KMS-11 (cell line): Measurements from ENCODE around the gene AGBL3.

ENCODE experiments used
- H2AFZ ChIP-seq: fragments of 200-600 bp; sonication (generic); 2 replicates; pipeline ENCODE4 v1.6.1; 2016; ENCODE audit warnings: antibody characterized with exemption, mixed run types, low read depth
- H3K27ac ChIP-seq: fragments of 200-600 bp; sonication (generic); 2 replicates; pipeline ENCODE4 v1.6.1; 2016; ENCODE audit warnings: mild to moderate bottlenecking, mixed run types
- H3K27me3 ChIP-seq: fragments of 200-600 bp; sonication (generic); 2 replicates; pipeline ENCODE4 v1.6.1; 2017; ENCODE audit warnings: mild to moderate bottlenecking, low read depth, mixed run types, moderate library complexity; ENCODE audit not compliant: insufficient read depth
- H3K36me3 ChIP-seq: fragments of 200-600 bp; sonication (generic); 2 replicates; pipeline ENCODE4 v1.6.1; 2017; ENCODE audit warnings: mild to moderate bottlenecking, mixed run types; ENCODE audit not compliant: insufficient read depth
- H3K4me1 ChIP-seq: fragments of 200-600 bp; sonication (generic); 2 replicates; pipeline ENCODE4 v1.6.1; 2016; ENCODE audit warnings: mild to moderate bottlenecking, low read depth, mixed run types; ENCODE audit not compliant: poor library complexity, severe bottlenecking
- H3K4me2 ChIP-seq: fragments of 200-600 bp; sonication (generic); 2 replicates; pipeline ENCODE4 v1.7.0; 2016; ENCODE audit warnings: mild to moderate bottlenecking, mixed run types
- H3K4me3 ChIP-seq: fragments of 200-600 bp; sonication (generic); IDR thresholded peaks from 2 replicates; pipeline ENCODE4 v1.6.1; 2017; ENCODE audit warnings: low read depth, low read length, mixed read lengths; ENCODE audit not compliant: insufficient read depth
- H3K79me2 ChIP-seq: fragments of 200-600 bp; sonication (generic); 2 replicates; pipeline ENCODE4 v1.6.1; 2016; ENCODE audit warnings: low read depth, mixed run types; ENCODE audit not compliant: insufficient read depth
- H3K9ac ChIP-seq: fragments of 200-600 bp; sonication (generic); 2 replicates; pipeline ENCODE4 v1.6.1; 2016; ENCODE audit warnings: mild to moderate bottlenecking, mixed run types
- H4K20me1 ChIP-seq: fragments of 200-600 bp; sonication (generic); 2 replicates; pipeline ENCODE4 v1.6.1; 2016; ENCODE audit warnings: mild to moderate bottlenecking, mixed run types; ENCODE audit not compliant: insufficient read depth
- TF ChIP-seq, protein P1 (sequence below): fragments of 200-600 bp; sonication (generic); conservative IDR thresholded peaks from 2 replicates; pipeline ENCODE4 v1.6.1; 2017; ENCODE audit warnings: low read depth, mild to moderate bottlenecking, antibody characterized with exemption, low read length, moderate library complexity, mixed read lengths

The AGBL3 gene

DNA sequence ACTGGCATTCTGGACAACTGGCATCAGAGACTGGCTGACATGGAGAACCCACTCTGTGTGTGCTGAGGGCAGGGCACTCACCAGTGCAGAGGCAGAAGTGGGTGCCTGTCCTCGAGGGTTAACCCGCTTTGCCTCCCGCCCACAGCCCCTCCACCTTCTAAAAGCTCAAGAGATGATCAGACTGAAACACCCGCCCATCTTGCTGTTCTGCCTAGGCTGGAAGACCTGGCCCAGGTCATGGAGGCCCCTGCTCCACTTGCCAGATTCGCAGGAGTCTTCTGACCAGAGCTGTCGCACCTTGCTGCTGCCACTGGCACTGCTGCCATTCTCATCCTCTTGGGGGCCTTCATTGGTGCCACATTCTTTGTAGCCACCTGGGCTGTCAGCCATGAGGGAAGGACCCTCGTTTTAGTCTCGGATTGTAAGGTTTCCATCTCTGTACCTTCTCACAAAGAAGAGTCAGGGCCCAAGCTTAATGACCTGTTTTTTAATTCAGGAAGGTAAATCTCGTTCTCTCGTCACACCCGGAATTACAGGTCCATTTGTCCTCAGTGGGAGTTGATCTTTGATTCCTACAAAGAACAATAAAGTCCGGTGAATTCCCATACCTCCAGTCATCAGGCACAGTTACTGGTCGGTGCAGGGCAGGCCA, 182.3 kb downstream of the AGBL3 start:
- Histone ChIP-seq H3K36me3 (peaks cover 7% of the 10 kb centered on the region; the same call in 1 of the 2 replicates), H3K9ac (peak overlapping the region; percentile 90; the same call in 1 of the 2 replicates), H2AFZ (no peak overlapping the region), H3K79me2 (peaks cover 30% of the 10 kb centered on the region), H3K27ac (peak overlapping the region; percentile 84), H3K27me3 (no peaks in the 10 kb centered on the region), H3K4me2 (peak overlapping the region; percentile 65), H4K20me1 (no peaks in the 10 kb centered on the region), H3K4me1 (peaks cover 35% of the 10 kb centered on the region), H3K4me3 (no peak overlapping the region)
- TF ChIP-seq, protein P1, sequence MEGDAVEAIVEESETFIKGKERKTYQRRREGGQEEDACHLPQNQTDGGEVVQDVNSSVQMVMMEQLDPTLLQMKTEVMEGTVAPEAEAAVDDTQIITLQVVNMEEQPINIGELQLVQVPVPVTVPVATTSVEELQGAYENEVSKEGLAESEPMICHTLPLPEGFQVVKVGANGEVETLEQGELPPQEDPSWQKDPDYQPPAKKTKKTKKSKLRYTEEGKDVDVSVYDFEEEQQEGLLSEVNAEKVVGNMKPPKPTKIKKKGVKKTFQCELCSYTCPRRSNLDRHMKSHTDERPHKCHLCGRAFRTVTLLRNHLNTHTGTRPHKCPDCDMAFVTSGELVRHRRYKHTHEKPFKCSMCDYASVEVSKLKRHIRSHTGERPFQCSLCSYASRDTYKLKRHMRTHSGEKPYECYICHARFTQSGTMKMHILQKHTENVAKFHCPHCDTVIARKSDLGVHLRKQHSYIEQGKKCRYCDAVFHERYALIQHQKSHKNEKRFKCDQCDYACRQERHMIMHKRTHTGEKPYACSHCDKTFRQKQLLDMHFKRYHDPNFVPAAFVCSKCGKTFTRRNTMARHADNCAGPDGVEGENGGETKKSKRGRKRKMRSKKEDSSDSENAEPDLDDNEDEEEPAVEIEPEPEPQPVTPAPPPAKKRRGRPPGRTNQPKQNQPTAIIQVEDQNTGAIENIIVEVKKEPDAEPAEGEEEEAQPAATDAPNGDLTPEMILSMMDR, result no peak

GRCh38 chr7:135169141-135169963, 183.0 kb downstream of the AGBL3 start:
- no peaks in the 10 kb centered on the region for H3K27me3 ChIP-seq
- peaks cover 30% of the 10 kb centered on the region for H3K79me2 ChIP-seq
- H4K20me1 ChIP-seq, result no peaks in the 10 kb centered on the region
- H3K36me3 ChIP-seq, result peaks cover 7% of the 10 kb centered on the region; the same call in 1 of the 2 replicates
- peaks cover 28% of the 10 kb centered on the region for H3K4me1 ChIP-seq
- peak overlapping the region; percentile 65 for H3K4me2 ChIP-seq
- H3K27ac ChIP-seq, result peak overlapping the region; percentile 84
- H3K4me3 ChIP-seq, result peak overlapping the region; percentile 65
- H2AFZ ChIP-seq, result peak overlapping the region; percentile 86; the same call in 1 of the 2 replicates
- H3K9ac ChIP-seq, result peak overlapping the region; percentile 90
- TF ChIP-seq, protein P1, result peak; percentile 87

- Histone ChIP-seq H3K4me1 (peaks cover 28% of the 10 kb centered on the region), H3K36me3 (peaks cover 7% of the 10 kb centered on the region; the same call in 1 of the 2 replicates), H4K20me1 (no peaks in the 10 kb centered on the region), H3K4me3 (peak overlapping the region; percentile 65), H3K27me3 (no peaks in the 10 kb centered on the region), H3K79me2 (peaks cover 30% of the 10 kb centered on the region), H3K4me2 (peak overlapping the region; percentile 65), H3K9ac (peak overlapping the region; percentile 90), H2AFZ (peak overlapping the region; percentile 86), H3K27ac (peak overlapping the region; percentile 84)
- TF ChIP-seq, protein P1, result no peak
Observed at GRCh38 chr7:135169964-135170273, 183.6 kb downstream of the AGBL3 start.

DNA sequence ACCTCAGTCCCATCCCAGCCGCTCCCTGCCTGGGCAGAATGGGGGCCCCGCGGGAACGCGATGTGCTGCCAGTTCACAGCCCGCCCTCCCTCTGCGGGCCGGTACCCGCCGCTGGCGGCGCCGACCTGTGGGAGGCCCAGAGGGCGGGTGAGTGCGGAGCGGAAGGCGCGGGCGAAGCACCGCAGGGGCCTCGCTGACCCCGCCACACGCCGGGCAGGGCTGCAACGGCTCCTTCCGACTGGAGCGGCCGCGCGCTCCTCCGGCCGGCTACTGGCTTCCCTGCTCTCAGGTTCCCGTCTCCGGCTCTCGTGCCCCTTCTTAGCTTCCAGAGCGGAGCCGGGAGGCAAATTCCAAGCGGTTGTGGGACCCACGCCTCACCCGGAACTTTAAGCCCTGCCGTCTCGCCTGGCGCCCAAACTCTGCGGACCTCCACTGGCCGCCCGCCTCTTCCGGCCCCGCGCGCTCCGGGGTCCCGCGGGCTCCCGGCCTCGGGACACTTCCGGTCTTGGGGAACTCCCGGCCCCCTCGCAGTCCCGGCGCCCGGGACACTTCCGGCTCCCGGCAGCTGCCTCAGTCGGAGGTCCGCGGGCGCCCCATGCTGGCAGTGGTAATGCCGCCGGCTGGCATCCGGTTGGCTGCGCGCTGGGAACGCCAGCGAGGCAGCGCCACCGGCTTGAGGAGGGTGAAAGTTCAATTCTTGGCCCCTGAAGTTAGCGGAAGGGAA, 184.1 kb downstream of the AGBL3 start, which contains the start of gene CYREN:
TSS of gene CYREN (minus strand) at position 434 of the 724 bp plus-strand sequence. CDS start 1,785 bp downstream, outside the sequence.
- peak within 1 kb of the TSS; percentile 86 for H2AFZ ChIP-seq
- peak within 1 kb of the TSS; percentile 65 for H3K4me3 ChIP-seq
- TF ChIP-seq, protein P1, result peak; percentile 79
- H3K79me2 ChIP-seq, result peaks cover 30% of the 10 kb centered on the region
- H3K9ac ChIP-seq, result peak within 1 kb of the TSS; percentile 90
- peak within 1 kb of the TSS; percentile 65 for H3K4me2 ChIP-seq
- H3K4me1 ChIP-seq, result peaks cover 28% of the 10 kb centered on the region
- peaks cover 7% of the 10 kb centered on the region; the same call in 1 of the 2 replicates for H3K36me3 ChIP-seq
- H3K27me3 ChIP-seq, result no peaks in the 10 kb centered on the region
- H4K20me1 ChIP-seq, result no peaks in the 10 kb centered on the region
- H3K27ac ChIP-seq, result peak within 1 kb of the TSS; percentile 84
